ENCODE data around the gene XPC.

XPC gene

DNA sequence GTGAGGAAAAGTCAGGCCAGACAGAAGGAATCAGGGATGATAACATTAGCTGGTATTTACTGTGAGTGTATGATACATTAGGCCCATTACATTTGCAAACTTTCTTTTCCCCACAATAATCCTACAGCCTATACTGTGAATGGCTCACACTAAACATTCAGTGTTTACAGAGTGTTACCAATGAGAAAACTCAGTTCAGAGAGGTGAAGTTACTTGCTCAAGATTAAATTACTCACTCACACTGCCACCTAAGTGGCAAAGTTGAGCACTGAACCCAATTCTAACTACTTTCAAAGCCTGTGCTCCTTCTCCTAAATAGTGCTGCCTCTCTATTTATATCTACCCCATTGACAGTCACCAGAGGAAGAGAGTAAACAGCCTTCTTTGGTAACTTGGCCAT is 8.5 kb downstream of the XPC start:
- no peak for TF ChIP-seq EZH2phosphoT487 (conservative IDR thresholded peaks at IDR 0.05; ENCODE audit: low read length)
- TF ChIP-seq, protein P1, sequence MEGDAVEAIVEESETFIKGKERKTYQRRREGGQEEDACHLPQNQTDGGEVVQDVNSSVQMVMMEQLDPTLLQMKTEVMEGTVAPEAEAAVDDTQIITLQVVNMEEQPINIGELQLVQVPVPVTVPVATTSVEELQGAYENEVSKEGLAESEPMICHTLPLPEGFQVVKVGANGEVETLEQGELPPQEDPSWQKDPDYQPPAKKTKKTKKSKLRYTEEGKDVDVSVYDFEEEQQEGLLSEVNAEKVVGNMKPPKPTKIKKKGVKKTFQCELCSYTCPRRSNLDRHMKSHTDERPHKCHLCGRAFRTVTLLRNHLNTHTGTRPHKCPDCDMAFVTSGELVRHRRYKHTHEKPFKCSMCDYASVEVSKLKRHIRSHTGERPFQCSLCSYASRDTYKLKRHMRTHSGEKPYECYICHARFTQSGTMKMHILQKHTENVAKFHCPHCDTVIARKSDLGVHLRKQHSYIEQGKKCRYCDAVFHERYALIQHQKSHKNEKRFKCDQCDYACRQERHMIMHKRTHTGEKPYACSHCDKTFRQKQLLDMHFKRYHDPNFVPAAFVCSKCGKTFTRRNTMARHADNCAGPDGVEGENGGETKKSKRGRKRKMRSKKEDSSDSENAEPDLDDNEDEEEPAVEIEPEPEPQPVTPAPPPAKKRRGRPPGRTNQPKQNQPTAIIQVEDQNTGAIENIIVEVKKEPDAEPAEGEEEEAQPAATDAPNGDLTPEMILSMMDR (IDR thresholded peaks at IDR 0.05; ENCODE audit: insufficient read depth, low read length, poor library complexity, severe bottlenecking), result no peak
- H3K4me3 ChIP-seq (ENCODE audit: insufficient read depth, low read length, poor library complexity, severe bottlenecking), result no peak overlapping the region
- no peak overlapping the region for H3K9ac ChIP-seq (ENCODE audit: low read length)
- H4K20me1 ChIP-seq (ENCODE audit: low read depth, low read length), result peaks cover 2% of the 10 kb centered on the region; the same call in 1 of the 2 replicates
- no peaks in the 10 kb centered on the region for H3F3A ChIP-seq (ENCODE audit: insufficient read depth)
- no peaks in the 10 kb centered on the region for H3K9me2 ChIP-seq (replicated peaks; ENCODE audit: insufficient read depth, low read length)
- no peaks in the 10 kb centered on the region for H3K9me3 ChIP-seq (ENCODE audit: insufficient read depth, low read length)
- peaks cover 17% of the 10 kb centered on the region for H3K79me2 ChIP-seq (ENCODE audit: insufficient read depth, low read length)
- H2AFZ ChIP-seq (ENCODE audit: low read depth, low read length, severe bottlenecking), result no peak overlapping the region
- no peak overlapping the region for H3K4me2 ChIP-seq (ENCODE audit: low read depth, low read length, poor library complexity, severe bottlenecking)
- H3K27ac ChIP-seq (ENCODE audit: low read depth, low read length), result no peak overlapping the region
- no peaks in the 10 kb centered on the region for H3K27me3 ChIP-seq (ENCODE audit: low read length)
- peaks cover 24% of the 10 kb centered on the region for H3K36me3 ChIP-seq (ENCODE audit: low read length)

DNA sequence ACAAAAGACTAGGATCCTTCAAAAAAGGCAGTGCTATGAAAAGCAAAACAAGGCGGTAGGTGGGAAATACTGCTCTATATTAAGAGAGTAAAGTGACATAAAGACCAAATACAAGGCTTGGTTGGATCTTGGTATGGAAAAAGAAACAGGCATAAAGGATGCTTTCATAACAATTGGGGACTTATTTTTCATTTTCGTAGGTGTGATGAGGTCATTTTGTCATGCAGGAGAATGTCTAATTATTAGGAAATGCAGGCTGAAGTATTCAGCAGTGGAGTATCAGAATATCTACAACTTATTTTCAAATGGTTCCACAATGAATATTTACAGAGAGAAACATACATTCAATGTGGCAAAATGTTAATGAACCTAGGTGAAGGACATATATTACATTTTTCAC is 9.0 kb downstream of the XPC start:
- Histone ChIP-seq H3K4me3 (ENCODE audit: insufficient read depth, low read length, poor library complexity, severe bottlenecking) (no peak overlapping the region), H3K9ac (ENCODE audit: low read length) (no peak overlapping the region), H3K27ac (ENCODE audit: low read depth, low read length) (no peak overlapping the region), H3F3A (ENCODE audit: insufficient read depth) (no peaks in the 10 kb centered on the region), H3K36me3 (ENCODE audit: low read length) (peaks cover 27% of the 10 kb centered on the region), H3K79me2 (ENCODE audit: insufficient read depth, low read length) (peaks cover 13% of the 10 kb centered on the region), H4K20me1 (ENCODE audit: low read depth, low read length) (no peaks in the 10 kb centered on the region), H3K9me3 (ENCODE audit: insufficient read depth, low read length) (no peaks in the 10 kb centered on the region), H3K27me3 (ENCODE audit: low read length) (no peaks in the 10 kb centered on the region), H3K4me2 (ENCODE audit: low read depth, low read length, poor library complexity, severe bottlenecking) (no peak overlapping the region), H2AFZ (ENCODE audit: low read depth, low read length, severe bottlenecking) (no peak overlapping the region), H3K9me2 (replicated peaks; ENCODE audit: insufficient read depth, low read length) (no peaks in the 10 kb centered on the region)
- TF ChIP-seq, protein P1 (IDR thresholded peaks at IDR 0.05; ENCODE audit: insufficient read depth, low read length, poor library complexity, severe bottlenecking), result no peak
- no peak for TF ChIP-seq EZH2phosphoT487 (conservative IDR thresholded peaks at IDR 0.05; ENCODE audit: low read length)

DNA sequence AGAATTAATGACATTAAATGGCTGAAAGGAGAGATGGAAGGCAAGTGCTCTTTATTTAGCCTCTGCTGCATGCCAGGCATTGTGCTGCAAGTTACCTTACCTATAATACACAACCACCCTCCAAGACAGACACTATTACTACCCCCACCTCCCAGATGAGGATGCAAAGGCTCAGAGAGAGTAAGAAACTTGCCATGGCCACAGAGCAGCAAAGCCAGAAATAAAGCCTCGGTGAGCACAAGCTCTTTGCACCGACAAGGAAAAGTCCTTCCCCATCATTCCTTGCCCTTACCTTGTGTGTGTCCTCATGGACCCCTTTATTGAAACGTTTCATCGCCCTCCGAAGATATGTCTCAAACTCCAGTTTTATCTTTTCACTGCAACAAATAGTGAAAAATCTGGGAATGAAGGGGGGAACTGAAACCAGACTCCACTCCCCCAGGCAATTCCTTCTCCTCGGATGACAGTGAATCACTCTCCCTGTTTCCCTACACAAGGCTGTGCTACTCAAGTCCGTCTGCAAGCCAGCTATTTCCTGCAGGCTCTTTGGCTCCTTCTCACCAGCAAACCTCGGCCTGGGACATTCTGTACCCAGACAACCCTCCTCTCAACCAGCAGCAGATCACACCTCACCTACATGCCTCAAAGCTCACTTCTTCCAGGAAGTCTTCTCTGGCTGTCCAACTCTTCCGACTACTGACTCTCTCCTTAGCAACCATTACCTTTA is 11.4 kb downstream of the XPC start:
- no peak overlapping the region for H3K4me2 ChIP-seq (ENCODE audit: low read depth, low read length, poor library complexity, severe bottlenecking)
- H4K20me1 ChIP-seq (ENCODE audit: low read depth, low read length), result no peaks in the 10 kb centered on the region
- no peaks in the 10 kb centered on the region for H3K27me3 ChIP-seq (ENCODE audit: low read length)
- H3K27ac ChIP-seq (ENCODE audit: low read depth, low read length), result no peak overlapping the region
- no peak for TF ChIP-seq EZH2phosphoT487 (conservative IDR thresholded peaks at IDR 0.05; ENCODE audit: low read length)
- TF ChIP-seq, protein P1 (IDR thresholded peaks at IDR 0.05; ENCODE audit: insufficient read depth, low read length, poor library complexity, severe bottlenecking), result no peak
- no peak overlapping the region for H2AFZ ChIP-seq (ENCODE audit: low read depth, low read length, severe bottlenecking)
- 0 out of 2 replicates have a peak, but pooled peaks cover 2% of the 10 kb centered on the region for H3K9me3 ChIP-seq (ENCODE audit: insufficient read depth, low read length)
- H3K9ac ChIP-seq (ENCODE audit: low read length), result no peak overlapping the region
- H3K4me3 ChIP-seq (ENCODE audit: insufficient read depth, low read length, poor library complexity, severe bottlenecking), result no peak overlapping the region
- no peaks in the 10 kb centered on the region for H3F3A ChIP-seq (ENCODE audit: insufficient read depth)
- H3K36me3 ChIP-seq (ENCODE audit: low read length), result peaks cover 47% of the 10 kb centered on the region
- no peaks in the 10 kb centered on the region for H3K9me2 ChIP-seq (replicated peaks; ENCODE audit: insufficient read depth, low read length)
- no peaks in the 10 kb centered on the region for H3K79me2 ChIP-seq (ENCODE audit: insufficient read depth, low read length)

Data from SU-DHL-6 (cell line).